HepG2 (cell line): ENCODE measurements around the gene C11orf68. TPM values are rescaled to one million over a fixed set of nuclear protein-coding genes. Genes with fewer than 3 reads are reported as not detected.
A peak's percentile ranks its signal among the peaks of the same experiment; 100 is the strongest.

Experiments used
- AGO2 ChIP-seq: fragments of 200-400 bp; formaldehyde crosslinking; optimal IDR thresholded peaks from 2 replicates; pipeline ENCODE3; 2017; ENCODE audit warnings: mild to moderate bottlenecking, low read depth, low read length, moderate library complexity
- ARNT2 ChIP-seq: sonication (generic); formaldehyde crosslinking; IDR thresholded peaks from 2 replicates; pipeline ENCODE4 v1.8.0; 2022; ENCODE audit warnings: mild to moderate bottlenecking, low read depth, missing genetic modification reagents, moderate library complexity
- CBX2 ChIP-seq, 2 experiments: fragments of 200-600 bp in 1 of 2; sonication (generic); formaldehyde crosslinking in 1 of 2; IDR thresholded peaks; 2 replicates each; pipeline versions ENCODE4 v1.7.0 to v1.8.1; 2018 to 2022; ENCODE audit warnings: low read depth in 2 of 2, low read length in 1 of 2, mild to moderate bottlenecking in 1 of 2, missing genetic modification reagents in 1 of 2
- HOXA3 ChIP-seq: sonication (generic); formaldehyde crosslinking; IDR thresholded peaks from 2 replicates; pipeline ENCODE4 v1.5.0; 2020; ENCODE audit warnings: missing genetic modification reagents
- NR2F6 ChIP-seq, 2 experiments: IDR thresholded peaks; 2 replicates each; pipeline ENCODE4 v1.6.1; 2016; ENCODE audit warnings: antibody characterized with exemption in 1 of 2, mild to moderate bottlenecking in 1 of 2
- PRDM15 ChIP-seq: sonication (generic); formaldehyde crosslinking; IDR thresholded peaks from 2 replicates; pipeline ENCODE4 v1.4.0; 2020; ENCODE audit warnings: missing genetic modification reagents
- REXO4 ChIP-seq: sonication (generic); formaldehyde crosslinking; IDR thresholded peaks from 2 replicates; pipeline ENCODE4 v1.8.0; 2022; ENCODE audit warnings: missing genetic modification reagents, mild to moderate bottlenecking, borderline replicate concordance
- SALL2 ChIP-seq: sonication (generic); formaldehyde crosslinking; IDR thresholded peaks from 2 replicates; pipeline ENCODE4 v1.8.1; 2023; ENCODE audit warnings: mild to moderate bottlenecking, missing genetic modification reagents, inconsistent platforms
- SP140L ChIP-seq: sonication (generic); formaldehyde crosslinking; IDR thresholded peaks from 2 replicates; pipeline ENCODE4 v1.4.0; 2020; ENCODE audit warnings: missing genetic modification reagents, borderline replicate concordance
- ZFP90 ChIP-seq: sonication (generic); formaldehyde crosslinking; IDR thresholded peaks from 2 replicates; pipeline ENCODE4 v1.8.0; 2022; ENCODE audit warnings: missing genetic modification reagents, mild to moderate bottlenecking, inconsistent platforms, borderline replicate concordance
- ZNF121 ChIP-seq: sonication (generic); formaldehyde crosslinking; IDR thresholded peaks from 2 replicates; pipeline ENCODE4 v1.5.0; 2020; ENCODE audit warnings: mild to moderate bottlenecking, missing genetic modification reagents
- ZNF232 ChIP-seq: sonication (generic); formaldehyde crosslinking; IDR thresholded peaks from 2 replicates; pipeline ENCODE4 v1.4.0; 2020; ENCODE audit warnings: missing genetic modification reagents, borderline replicate concordance
- ZNF275 ChIP-seq: sonication (generic); formaldehyde crosslinking; IDR thresholded peaks from 2 replicates; pipeline ENCODE4 v1.8.0; 2022; ENCODE audit warnings: missing genetic modification reagents, mild to moderate bottlenecking, inconsistent platforms, borderline replicate concordance
- ZNF775 ChIP-seq: sonication (generic); formaldehyde crosslinking; IDR thresholded peaks from 2 replicates; pipeline ENCODE4 v1.4.0; 2020; ENCODE audit warnings: missing genetic modification reagents, mild to moderate bottlenecking, moderate library complexity, borderline replicate concordance
- ZUFSP ChIP-seq: sonication (generic); formaldehyde crosslinking; IDR thresholded peaks from 2 replicates; pipeline ENCODE4 v1.9.0; 2021; ENCODE audit warnings: missing genetic modification reagents, mild to moderate bottlenecking, borderline replicate concordance
- polyA plus RNA-seq, 8 experiments: library from polyadenylated mRNA; depleted of rRNA in 3 of 8; stranded (reverse) in 7 of 8; unstranded in 1 of 8; fragments of >200 nt; fragmentation: Illumina TruSeq in 4 of 8; extraction: Trizol in 4 of 8; gene quantifications; 2 replicates each; pipeline versions ENCODE4 v1.2.1 to v1.2.3, GENCODE V29; 2011 to 2016; ENCODE audit warnings: low read depth in 4 of 8, missing spikeins in 1 of 8, mixed read lengths in 1 of 8; ENCODE audit not compliant: insufficient read depth in 1 of 8
- total RNA-seq, 5 experiments: library from RNA; depleted of rRNA; stranded (reverse); fragments of >200 nt; fragmentation: Illumina TruSeq; extraction: Trizol; gene quantifications; 2 replicates each; pipeline ENCODE4 v1.2.3, GENCODE V29; 2016; ENCODE audit warnings: low read depth in 1 of 5
- TF ChIP-seq, protein P1 (sequence below): IDR thresholded peaks from 2 replicates; pipeline ENCODE4 v1.6.1; 2016; ENCODE audit warnings: low read depth, control low read depth
- TF ChIP-seq, protein P2 (sequence below): sonication (generic); formaldehyde crosslinking; IDR thresholded peaks from 2 replicates; pipeline ENCODE4 v1.8.1; 2023; ENCODE audit warnings: mild to moderate bottlenecking, missing genetic modification reagents

Gene C11orf68
- total and polyA plus RNA-seq, 2 of the 13 experiments (the other 11 are each of a cell fraction or from before 2014, with no cell fraction given), result 8.4 to 28.3 TPM

- TF ChIP-seq ZUFSP, result no peak
- no peak for TF ChIP-seq ZNF121 (CRISPR knock-in tag)
- peak; percentile 99 for TF ChIP-seq AGO2
- TF ChIP-seq HOXA3 (CRISPR knock-in tag), result peak; percentile 63
- no peak for TF ChIP-seq ZNF275 (CRISPR knock-in tag)
- no peak for TF ChIP-seq REXO4 (CRISPR knock-in tag)
- TF ChIP-seq SP140L (CRISPR knock-in tag), result no peak
- TF ChIP-seq, protein P1, sequence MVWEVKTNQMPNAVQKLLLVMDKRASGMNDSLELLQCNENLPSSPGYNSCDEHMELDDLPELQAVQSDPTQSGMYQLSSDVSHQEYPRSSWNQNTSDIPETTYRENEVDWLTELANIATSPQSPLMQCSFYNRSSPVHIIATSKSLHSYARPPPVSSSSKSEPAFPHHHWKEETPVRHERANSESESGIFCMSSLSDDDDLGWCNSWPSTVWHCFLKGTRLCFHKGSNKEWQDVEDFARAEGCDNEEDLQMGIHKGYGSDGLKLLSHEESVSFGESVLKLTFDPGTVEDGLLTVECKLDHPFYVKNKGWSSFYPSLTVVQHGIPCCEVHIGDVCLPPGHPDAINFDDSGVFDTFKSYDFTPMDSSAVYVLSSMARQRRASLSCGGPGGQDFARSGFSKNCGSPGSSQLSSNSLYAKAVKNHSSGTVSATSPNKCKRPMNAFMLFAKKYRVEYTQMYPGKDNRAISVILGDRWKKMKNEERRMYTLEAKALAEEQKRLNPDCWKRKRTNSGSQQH (CRISPR knock-in tag), result no peak
- TF ChIP-seq, protein P2, sequence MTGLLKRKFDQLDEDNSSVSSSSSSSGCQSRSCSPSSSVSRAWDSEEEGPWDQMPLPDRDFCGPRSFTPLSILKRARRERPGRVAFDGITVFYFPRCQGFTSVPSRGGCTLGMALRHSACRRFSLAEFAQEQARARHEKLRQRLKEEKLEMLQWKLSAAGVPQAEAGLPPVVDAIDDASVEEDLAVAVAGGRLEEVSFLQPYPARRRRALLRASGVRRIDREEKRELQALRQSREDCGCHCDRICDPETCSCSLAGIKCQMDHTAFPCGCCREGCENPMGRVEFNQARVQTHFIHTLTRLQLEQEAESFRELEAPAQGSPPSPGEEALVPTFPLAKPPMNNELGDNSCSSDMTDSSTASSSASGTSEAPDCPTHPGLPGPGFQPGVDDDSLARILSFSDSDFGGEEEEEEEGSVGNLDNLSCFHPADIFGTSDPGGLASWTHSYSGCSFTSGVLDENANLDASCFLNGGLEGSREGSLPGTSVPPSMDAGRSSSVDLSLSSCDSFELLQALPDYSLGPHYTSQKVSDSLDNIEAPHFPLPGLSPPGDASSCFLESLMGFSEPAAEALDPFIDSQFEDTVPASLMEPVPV (CRISPR knock-in tag), result no peak
- no peak for TF ChIP-seq ZNF775 (CRISPR knock-in tag)
- no peak for TF ChIP-seq SALL2
- TF ChIP-seq PRDM15 (CRISPR knock-in tag), result no peak
- TF ChIP-seq NR2F6 (IDR thresholded peaks at IDR 0.05), result no peak
- 0 out of 2 replicates have a peak, but pooled peaks have one; percentile 25 for TF ChIP-seq NR2F6 (CRISPR knock-in tag; IDR thresholded peaks at IDR 0.05)
- no peak for TF ChIP-seq CBX2 (IDR thresholded peaks at IDR 0.05; ENCODE audit: low read depth, low read length)
- no peak for TF ChIP-seq CBX2 (CRISPR knock-in tag; IDR thresholded peaks at IDR 0.05; ENCODE audit: low read depth)
- no peak for TF ChIP-seq ARNT2
- peak; percentile 44; the same call in 1 of the 2 replicates for TF ChIP-seq ZFP90 (CRISPR knock-in tag)
- 0 out of 2 replicates have a peak, but pooled peaks have one; percentile 37 for TF ChIP-seq ZNF232 (CRISPR knock-in tag)
Observed at GRCh38 chr11:65891219-65892136, 27.4 kb downstream of the C11orf68 start (continued).
